OCI-LY1 (cell line): ENCODE results near the gene CCDC141.

Source experiments
- CTCF ChIP-seq: fragments of 200-600 bp; sonication (generic), shearing (Covaris generic); IDR thresholded peaks from 2 replicates; pipeline ENCODE4 v1.5.1; 2017; ENCODE audit warnings: mild to moderate bottlenecking, antibody characterized with exemption, low read length, moderate library complexity, mixed read lengths
- EZH2 ChIP-seq: fragments of 200-600 bp; sonication (generic), shearing (Covaris generic); IDR thresholded peaks from 2 replicates; pipeline ENCODE4 v1.8.0; 2017; ENCODE audit warnings: borderline replicate concordance, mixed run types, mild to moderate bottlenecking, antibody characterized with exemption, low read length, moderate library complexity, mixed read lengths

DNA sequence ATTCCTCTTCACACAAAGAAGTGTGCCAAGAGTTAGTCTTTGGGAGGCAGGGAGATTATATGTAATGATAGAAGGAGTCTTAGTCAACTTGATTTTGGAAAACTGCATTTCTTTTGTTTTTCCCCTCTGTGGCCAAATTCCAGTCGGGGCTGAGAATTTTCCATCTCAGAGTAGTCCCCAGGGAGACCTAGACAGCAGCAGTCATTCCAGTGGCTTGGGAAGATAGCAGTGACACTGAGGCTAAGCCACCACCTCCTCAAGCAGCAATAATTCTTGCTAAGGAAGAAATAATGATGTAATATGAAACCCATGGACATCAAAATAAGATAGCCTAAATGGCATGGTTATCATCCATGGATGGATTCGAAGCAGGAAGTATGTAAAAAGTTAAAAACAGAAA lies 21.0 kb upstream of the CCDC141 start:
- no peak for TF ChIP-seq CTCF
- no peak for TF ChIP-seq EZH2
